IMR-90 (cell line): ENCODE measurements around the gene SLC23A3. TPM values are rescaled to one million over a fixed set of nuclear protein-coding genes. Genes with fewer than 3 reads are reported as not detected.

Experiments used
- ATAC-seq: fragments of 200-7000 bp; cut with Tn5 transposase; 2 replicates; pipeline ENCODE4 v1.9.1; 2020; ENCODE audit warnings: low read depth, mild to moderate bottlenecking, moderate library complexity
- BruUV-seq: library from RNA; stranded (reverse); fragments of 400-500 nt; replicated peaks from 2 replicates; lab custom pipeline; 2021; lab: Mats Ljungman, UMichigan
- CTCF ChIA-PET: fragments of 300-600 bp; formaldehyde crosslinking; extraction: SDS; loops from one replicate; lab custom pipeline; 2021; ENCODE audit warnings: antibody characterized with exemption; lab: Yijun Ruan, JAX
- POLR2A ChIA-PET: fragments of 300-600 bp; sonication (Branson Sonifier 250); formaldehyde crosslinking; loops from one replicate; lab custom pipeline; 2022; ENCODE audit warnings: antibody characterized with exemption; ENCODE audit not compliant: unreplicated experiment; lab: Charles Lee
- DNase-seq: peaks from one replicate; pipeline ENCODE4 v3.0.0; 2013
- H2AFZ ChIP-seq: replicated peaks from 2 replicates; pipeline ENCODE3; 2013; ENCODE audit warnings: low read length, mild to moderate bottlenecking; ENCODE audit not compliant: poor library complexity
- H2AK5ac ChIP-seq: 2 replicates; pipeline ENCODE4 v1.6.1; 2013; ENCODE audit warnings: low read depth, low read length, inconsistent platforms
- H2AK9ac ChIP-seq: replicated peaks from 2 replicates; pipeline ENCODE3; 2013; ENCODE audit warnings: mild to moderate bottlenecking, low read depth, low read length, moderate library complexity; ENCODE audit not compliant: poor library complexity
- H2BK120ac ChIP-seq: 2 replicates; pipeline ENCODE4 v1.6.1; 2013; ENCODE audit warnings: low read depth, low read length, inconsistent platforms
- H2BK15ac ChIP-seq: 3 replicates; pipeline ENCODE4 v1.6.1; 2013; ENCODE audit warnings: low read depth, low read length, inconsistent platforms
- H2BK20ac ChIP-seq: 2 replicates; pipeline ENCODE4 v1.6.1; 2013; ENCODE audit warnings: low read depth, mild to moderate bottlenecking, inconsistent platforms, low read length, moderate library complexity
- H2BK5ac ChIP-seq: 2 replicates; pipeline ENCODE4 v1.6.1; 2013; ENCODE audit warnings: mild to moderate bottlenecking, low read depth, low read length, inconsistent platforms; ENCODE audit not compliant: poor library complexity, severe bottlenecking
- H3K14ac ChIP-seq: replicated peaks from 2 replicates; pipeline ENCODE4 v1.6.1; 2013; ENCODE audit warnings: low read depth, low read length, inconsistent platforms
- H3K18ac ChIP-seq: 2 replicates; pipeline ENCODE4 v1.6.1; 2013; ENCODE audit warnings: low read depth, low read length, control low read depth
- H3K23ac ChIP-seq: 2 replicates; pipeline ENCODE4 v1.6.1; 2013; ENCODE audit warnings: low read depth, low read length, inconsistent platforms
- H3K27ac ChIP-seq: 2 replicates; pipeline ENCODE4 v1.5.1; 2013; ENCODE audit warnings: mild to moderate bottlenecking, control low read depth, low read length; ENCODE audit not compliant: insufficient read depth
- H3K27me3 ChIP-seq: 2 replicates; pipeline ENCODE4 v1.6.1; 2013; ENCODE audit warnings: low read length; ENCODE audit not compliant: control insufficient read depth, insufficient read depth
- H3K36me3 ChIP-seq: 2 replicates; pipeline ENCODE4 v1.6.1; 2013; ENCODE audit warnings: low read length, mixed read lengths; ENCODE audit not compliant: control insufficient read depth, insufficient read depth
- H3K4ac ChIP-seq: 2 replicates; pipeline ENCODE4 v1.6.1; 2013; ENCODE audit warnings: low read depth, low read length, inconsistent platforms
- H3K4me1 ChIP-seq: 2 replicates; pipeline ENCODE4 v1.6.1; 2013; ENCODE audit warnings: low read length, mixed read lengths; ENCODE audit not compliant: control insufficient read depth, insufficient read depth
- H3K4me2 ChIP-seq: 2 replicates; pipeline ENCODE4 v1.6.1; 2013; ENCODE audit warnings: low read depth, mild to moderate bottlenecking, control low read depth, low read length, moderate library complexity
- H3K4me3 ChIP-seq: 2 replicates; pipeline ENCODE4 v1.5.1; 2013; ENCODE audit warnings: low read depth, mild to moderate bottlenecking, control low read depth, low read length, moderate library complexity; ENCODE audit not compliant: insufficient read depth
- H3K56ac ChIP-seq: 2 replicates; pipeline ENCODE4 v1.6.1; 2013; ENCODE audit warnings: low read length, inconsistent platforms; ENCODE audit not compliant: insufficient read depth; ENCODE audit errors: extremely low read depth
- H3K79me1 ChIP-seq, 2 experiments: 2 replicates each; pipeline ENCODE4 v1.6.1; 2013; ENCODE audit warnings: low read length in 2 of 2, inconsistent platforms in 1 of 2, low read depth in 1 of 2
- H3K9ac ChIP-seq: 2 replicates; pipeline ENCODE4 v1.6.1; 2013; ENCODE audit warnings: low read depth, low read length, control low read depth
- H3K9me1 ChIP-seq: 2 replicates; pipeline ENCODE4 v1.6.1; 2013; ENCODE audit warnings: low read length, inconsistent platforms; ENCODE audit not compliant: insufficient read depth
- H3K9me3 ChIP-seq: 2 replicates; pipeline ENCODE4 v1.6.1; 2013; ENCODE audit warnings: low read length; ENCODE audit not compliant: control insufficient read depth, insufficient read depth
- H4K20me1 ChIP-seq: 2 replicates; pipeline ENCODE4 v1.6.1; 2013; ENCODE audit warnings: low read length, inconsistent platforms; ENCODE audit not compliant: insufficient read depth
- H4K5ac ChIP-seq: 2 replicates; pipeline ENCODE4 v1.6.1; 2013; ENCODE audit warnings: mild to moderate bottlenecking, low read depth, low read length, control low read depth
- H4K8ac ChIP-seq, 2 experiments: 2 replicates each; pipeline ENCODE4 v1.6.1; 2013; ENCODE audit warnings: low read depth in 2 of 2, low read length in 2 of 2, control low read depth in 1 of 2, inconsistent platforms in 1 of 2
- H4K91ac ChIP-seq: 2 replicates; pipeline ENCODE4 v1.6.1; 2013; ENCODE audit warnings: low read depth, low read length, inconsistent platforms; ENCODE audit not compliant: insufficient read depth
- CHD1 ChIP-seq: IDR thresholded peaks from 2 replicates; pipeline ENCODE4 v1.6.1; 2012; ENCODE audit warnings: low read depth, low read length, improper control_type of control experiment
- CTCF ChIP-seq: conservative IDR thresholded peaks from 2 replicates; pipeline ENCODE4 v1.5.1; 2012; ENCODE audit warnings: mild to moderate bottlenecking, low read depth, low read length, improper control_type of control experiment
- MAFK ChIP-seq: IDR thresholded peaks from 2 replicates; pipeline ENCODE4 v1.6.1; 2012; ENCODE audit warnings: low read depth, low read length, improper control_type of control experiment
- NFE2L2 ChIP-seq: fragments of 150-350 bp; IDR thresholded peaks from 2 replicates; pipeline ENCODE4 v1.6.1; 2016; ENCODE audit warnings: low read depth, mild to moderate bottlenecking, low read length
- RCOR1 ChIP-seq: IDR thresholded peaks from 2 replicates; pipeline ENCODE4 v1.6.1; 2012; ENCODE audit warnings: mild to moderate bottlenecking, low read length, improper control_type of control experiment; ENCODE audit not compliant: insufficient replicate concordance
- SMC3 ChIP-seq: fragments of 150-350 bp; IDR thresholded peaks from 2 replicates; pipeline ENCODE4 v1.6.1; 2016; ENCODE audit warnings: low read depth, mild to moderate bottlenecking, antibody characterized with exemption, low read length, moderate library complexity
- WGBS, 2 experiments: methylation state at CpG; one replicate each; pipeline versions ENCODE4 v1.1.5 to v1.1.7; 2013; ENCODE audit warnings: missing lambda C conversion rate in 2 of 2; ENCODE audit not compliant: insufficient read length in 1 of 2; ENCODE audit errors: extremely low coverage in 2 of 2; 5-methylcytosine and 5-hydroxymethylcytosine counted together
- dilution Hi-C: fragments of 300-500 bp; cut with HindIII; formaldehyde crosslinking; loops from one replicate; pipeline ENCODE4 v1.14.3; 2018; ENCODE audit warnings: low sequenced_read_pairs; ENCODE audit not compliant: unreplicated experiment
- in situ Hi-C: fragments of 300-500 bp; cut with MboI; formaldehyde crosslinking; loops from 3 replicates; pipeline ENCODE4 v1.14.3; 2019; ENCODE audit warnings: low sequenced_read_pairs, inconsistent platforms, mixed read lengths
- intact Hi-C: fragments of 100-400 bp; cut with micrococcal nuclease; formaldehyde crosslinking; loops from 2 replicates; pipeline ENCODE4 v1.10.0; 2022
- polyA plus RNA-seq, 3 experiments: library from polyadenylated mRNA; depleted of rRNA; stranded (reverse); fragments of >200 nt; gene quantifications; 2 replicates each; pipeline ENCODE4 v1.2.3, GENCODE V29; 2012; ENCODE audit warnings: low replicate concordance in 1 of 3
- total RNA-seq: library from RNA; depleted of rRNA; stranded (reverse); fragments of >200 nt; gene quantifications from 2 replicates; pipeline ENCODE4 v1.2.3, GENCODE V29; 2012

SLC23A3 gene
- total and polyA plus RNA-seq, 2 of the 4 experiments (the other 2 are of a cell fraction): 0.18 to 0.65 TPM

DNA sequence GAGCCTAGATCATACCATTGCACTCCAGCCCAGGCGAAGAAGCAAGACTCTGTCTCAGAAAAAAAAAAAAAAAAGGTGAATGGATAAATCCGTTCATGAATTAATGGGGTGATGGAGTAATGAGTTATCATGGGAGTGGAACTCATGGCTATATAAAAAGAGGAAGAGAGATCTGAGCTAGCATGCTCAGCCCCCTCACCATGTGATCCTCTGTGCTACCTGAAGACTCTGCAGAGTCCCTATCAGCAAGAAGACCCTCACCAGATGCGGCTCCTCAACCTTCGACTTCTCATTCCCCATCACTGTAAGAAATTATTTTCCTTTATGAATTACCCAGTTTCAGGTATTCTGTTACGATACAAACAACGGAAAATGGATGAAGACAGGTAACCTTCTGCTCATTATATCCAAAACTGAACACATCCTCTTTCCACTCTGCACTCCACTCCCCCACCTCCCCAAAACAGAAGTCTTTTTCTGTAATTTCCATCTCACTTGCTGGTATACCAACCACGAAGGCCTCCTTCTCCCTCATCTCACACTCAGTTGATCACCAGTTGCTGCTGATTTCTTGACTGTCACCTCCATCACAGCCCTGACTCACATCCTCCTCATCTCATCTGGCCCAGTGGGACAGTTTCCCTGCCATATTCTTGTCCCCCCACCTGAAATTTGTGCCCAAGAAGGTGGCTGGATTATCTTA, 17.1 kb upstream of the SLC23A3 start:
- POLR2A ChIA-PET: interaction anchor here (0.6 kb wide), 1 partner anchor 50 kb away, joined by 3 read pairs; no protein-coding TSS in a partner anchor
- Histone ChIP-seq H3K9me3 (no peaks in the 10 kb centered on the region), H2BK120ac (no peak overlapping the region), H3K56ac (no peak overlapping the region), H3K9ac (no peak overlapping the region), H3K36me3 (peaks cover 21% of the 10 kb centered on the region), H4K8ac (no peak overlapping the region), H3K14ac (no peak overlapping the region), H2BK5ac (no peak overlapping the region), H3K79me1 (peaks cover 7% of the 10 kb centered on the region in 2 experiments; a peak in 2 of 4 replicates), H4K91ac (no peak overlapping the region), H3K9me1 (no peaks in the 10 kb centered on the region), H4K5ac (no peak overlapping the region), H3K23ac (no peak overlapping the region), H3K4me3 (no peak overlapping the region), H4K20me1 (no peaks in the 10 kb centered on the region), H2AFZ (no peak overlapping the region), H2AK5ac (no peak overlapping the region), H3K4me2 (no peak overlapping the region), H3K27me3 (no peaks in the 10 kb centered on the region), H3K4me1 (no peaks in the 10 kb centered on the region), H3K18ac (no peak overlapping the region), H2BK15ac (no peak overlapping the region), H2AK9ac (no peak overlapping the region), H3K27ac (no peak overlapping the region), H2BK20ac (no peak overlapping the region), H3K4ac (no peak overlapping the region)
- ATAC-seq (no peak), DNase-seq (no peak)
- 85% methylated on average over 3 of the region's 7 CpGs; no CpG with 5 or more reads in 1 of the 2 experiments for WGBS, 2 experiments
- in situ Hi-C loops: no loop called here
- intact Hi-C loops: no loop called here
- no peak for TF ChIP-seq MAFK
- no peak for TF ChIP-seq SMC3
- TF ChIP-seq CHD1: no peak
- TF ChIP-seq NFE2L2: no peak
- TF ChIP-seq RCOR1: no peak
- no peak for TF ChIP-seq CTCF
- CTCF ChIA-PET: no interaction called here
- BruUV-seq: no TSS peak
- dilution Hi-C loops: no loop called here
